DND-41 (cell line): ENCODE data around the gene IFIT1B.

ENCODE experiments used
- EZH2 ChIP-seq: IDR thresholded peaks from 3 replicates; pipeline ENCODE4 v1.6.1; 2012; ENCODE audit warnings: borderline replicate concordance, low read depth, mild to moderate bottlenecking, moderate library complexity, low read length, inconsistent platforms; ENCODE audit not compliant: severe bottlenecking
- TF ChIP-seq, protein P1 (sequence below): IDR thresholded peaks from 2 replicates; pipeline ENCODE4 v1.5.1; 2012; ENCODE audit warnings: borderline replicate concordance, low read length, moderate library complexity, mild to moderate bottlenecking; ENCODE audit not compliant: poor library complexity, severe bottlenecking; ENCODE audit errors: extremely low read depth

DNA sequence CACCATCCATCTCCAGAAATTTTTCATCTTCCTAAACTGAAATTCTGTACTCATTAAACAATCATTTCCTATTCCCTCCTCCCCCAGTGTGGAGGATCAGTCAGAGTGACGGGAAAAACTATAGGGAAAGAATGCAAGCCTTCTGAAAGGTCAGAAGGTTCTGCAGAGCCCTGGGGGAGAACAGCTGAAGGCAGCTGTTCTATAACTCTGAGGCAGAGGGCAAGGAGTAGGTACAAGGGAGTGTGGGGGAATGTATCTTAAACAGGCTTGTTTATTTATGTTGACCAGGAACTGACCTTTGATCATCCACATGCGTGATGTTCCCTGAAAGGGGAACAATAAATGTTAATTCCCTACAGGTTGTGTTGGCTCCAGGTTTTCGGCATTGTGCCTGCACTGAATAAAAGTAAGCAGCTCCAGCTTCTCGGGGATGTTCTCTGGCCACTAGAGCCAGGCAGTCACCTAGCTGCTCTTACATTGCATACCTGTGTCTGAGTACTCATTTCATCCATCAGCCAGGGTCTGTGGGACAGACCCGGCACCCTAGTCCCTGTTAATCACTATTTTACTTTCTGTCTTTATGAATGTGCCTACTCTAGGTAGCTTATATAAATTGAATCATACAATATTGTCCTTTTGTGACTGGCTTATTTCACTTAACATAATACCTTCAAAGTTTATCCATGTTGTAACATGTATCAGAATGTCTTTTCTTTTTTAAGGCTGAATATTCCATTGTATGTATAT lies 20.3 kb downstream of the IFIT1B start:
- TF ChIP-seq, protein P1, sequence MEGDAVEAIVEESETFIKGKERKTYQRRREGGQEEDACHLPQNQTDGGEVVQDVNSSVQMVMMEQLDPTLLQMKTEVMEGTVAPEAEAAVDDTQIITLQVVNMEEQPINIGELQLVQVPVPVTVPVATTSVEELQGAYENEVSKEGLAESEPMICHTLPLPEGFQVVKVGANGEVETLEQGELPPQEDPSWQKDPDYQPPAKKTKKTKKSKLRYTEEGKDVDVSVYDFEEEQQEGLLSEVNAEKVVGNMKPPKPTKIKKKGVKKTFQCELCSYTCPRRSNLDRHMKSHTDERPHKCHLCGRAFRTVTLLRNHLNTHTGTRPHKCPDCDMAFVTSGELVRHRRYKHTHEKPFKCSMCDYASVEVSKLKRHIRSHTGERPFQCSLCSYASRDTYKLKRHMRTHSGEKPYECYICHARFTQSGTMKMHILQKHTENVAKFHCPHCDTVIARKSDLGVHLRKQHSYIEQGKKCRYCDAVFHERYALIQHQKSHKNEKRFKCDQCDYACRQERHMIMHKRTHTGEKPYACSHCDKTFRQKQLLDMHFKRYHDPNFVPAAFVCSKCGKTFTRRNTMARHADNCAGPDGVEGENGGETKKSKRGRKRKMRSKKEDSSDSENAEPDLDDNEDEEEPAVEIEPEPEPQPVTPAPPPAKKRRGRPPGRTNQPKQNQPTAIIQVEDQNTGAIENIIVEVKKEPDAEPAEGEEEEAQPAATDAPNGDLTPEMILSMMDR = no peak
- TF ChIP-seq EZH2 = no peak
